Endothelial cell of umbilical vein (primary cell): ENCODE measurements around the gene DCHS2. TPM values are rescaled to one million over a fixed set of nuclear protein-coding genes. Genes with fewer than 3 reads are reported as not detected.

ENCODE experiments used
- BruUV-seq: library from RNA; stranded (reverse); fragments of 400-500 nt; replicated peaks from 2 replicates; lab custom pipeline; 2021; lab: Mats Ljungman, UMichigan
- CTCF ChIA-PET: fragments of 300-600, 350-600 bp; sonication (Branson Sonifier 250); formaldehyde crosslinking; loops from one replicate; lab custom pipeline; 2021; ENCODE audit warnings: antibody characterized with exemption, inconsistent platforms; lab: Charles Lee
- POLR2A ChIA-PET: fragments of 300-600, 350-600 bp; sonication (Branson Sonifier 250); formaldehyde crosslinking; loops from one replicate; lab custom pipeline; 2021; ENCODE audit warnings: antibody characterized with exemption, inconsistent platforms; lab: Charles Lee
- DNase-seq: peaks from one replicate; pipeline ENCODE4 v3.0.0-alpha.2; 2011; ENCODE audit warnings: low read depth, low spot score
- FAIRE-seq: peaks from 2 replicates; lab custom pipeline; 2011; peaks lifted over from hg19 to GRCh38; lab: Jason Lieb, UNC
- H2AFZ ChIP-seq: 2 replicates; pipeline ENCODE4 v1.6.0; 2012; ENCODE audit warnings: low read depth, low read length, control low read depth, inconsistent platforms
- H3K27ac ChIP-seq: 2 replicates; pipeline ENCODE4 v1.5.1; 2011; ENCODE audit warnings: low read depth, mild to moderate bottlenecking, control low read depth, low read length, moderate library complexity; ENCODE audit not compliant: insufficient read depth
- H3K27me3 ChIP-seq, 2 experiments: 2 replicates each; pipeline versions ENCODE4 v1.6.0 to v1.6.1; 2011; ENCODE audit warnings: low read length in 2 of 2, mixed read lengths in 1 of 2; ENCODE audit not compliant: control insufficient read depth in 2 of 2, insufficient read depth in 2 of 2
- H3K36me3 ChIP-seq, 2 experiments: 2 replicates in 1 of 2; 3 replicates in 1 of 2; pipeline ENCODE4 v1.5.1; 2011; ENCODE audit warnings: low read length in 2 of 2, mild to moderate bottlenecking in 1 of 2, moderate library complexity in 1 of 2; ENCODE audit not compliant: control insufficient read depth in 2 of 2, insufficient read depth in 2 of 2; ENCODE audit errors: extremely low read depth in 1 of 2
- H3K4me1 ChIP-seq: 3 replicates; pipeline ENCODE4 v1.5.1; 2011; ENCODE audit warnings: mild to moderate bottlenecking, low read length; ENCODE audit not compliant: control insufficient read depth, insufficient read depth; ENCODE audit errors: extremely low read depth
- H3K4me2 ChIP-seq: 2 replicates; pipeline ENCODE4 v1.6.1; 2011; ENCODE audit warnings: low read length, control low read depth, mixed read lengths; ENCODE audit not compliant: insufficient read depth
- H3K4me3 ChIP-seq, 3 experiments: fragments of 200-600 bp in 1 of 3; sonication (generic), shearing (Covaris generic) in 1 of 3; replicated peaks in 1 of 3; 2 replicates each; pipeline ENCODE4 v1.5.1; 2011 to 2016; ENCODE audit warnings: control low read depth in 3 of 3, low read length in 3 of 3, mild to moderate bottlenecking in 2 of 3, inconsistent platforms in 1 of 3, low read depth in 1 of 3, moderate library complexity in 1 of 3; ENCODE audit not compliant: insufficient read depth in 1 of 3
- H3K79me2 ChIP-seq: 2 replicates; pipeline ENCODE4 v1.6.0; 2012; ENCODE audit warnings: low read length, inconsistent platforms; ENCODE audit not compliant: control insufficient read depth, insufficient read depth
- H3K9ac ChIP-seq: replicated peaks from 2 replicates; pipeline ENCODE3; 2011; ENCODE audit warnings: low read length, control low read depth; ENCODE audit not compliant: insufficient read depth; ENCODE audit errors: extremely low read depth
- H3K9me1 ChIP-seq: replicated peaks from 3 replicates; pipeline ENCODE4 v1.6.0; 2011; ENCODE audit warnings: mild to moderate bottlenecking, low read length; ENCODE audit not compliant: control insufficient read depth, insufficient read depth; ENCODE audit errors: extremely low read depth
- H3K9me3 ChIP-seq: replicated peaks from 2 replicates; pipeline ENCODE4 v1.5.1; 2012; ENCODE audit warnings: low read length, inconsistent platforms; ENCODE audit not compliant: control insufficient read depth, insufficient read depth
- H4K20me1 ChIP-seq: replicated peaks from 2 replicates; pipeline ENCODE3; 2011; ENCODE audit warnings: mild to moderate bottlenecking, low read length; ENCODE audit not compliant: control insufficient read depth, insufficient read depth; ENCODE audit errors: extremely low read depth
- EZH2 ChIP-seq: IDR thresholded peaks from 2 replicates; pipeline ENCODE4 v1.6.1; 2012; ENCODE audit warnings: borderline replicate concordance, low read depth, mild to moderate bottlenecking, moderate library complexity, low read length, inconsistent platforms; ENCODE audit not compliant: severe bottlenecking
- FOS ChIP-seq: IDR thresholded peaks from 2 replicates; pipeline ENCODE4 v1.6.1; 2011; ENCODE audit warnings: mild to moderate bottlenecking, low read length, moderate library complexity, borderline replicate concordance; ENCODE audit not compliant: insufficient read depth
- GATA2 ChIP-seq: IDR thresholded peaks from 2 replicates; pipeline ENCODE4 v1.7.0; 2011; ENCODE audit warnings: low read depth, mild to moderate bottlenecking, moderate library complexity, mixed read lengths, low read length; ENCODE audit not compliant: insufficient read length, insufficient read depth
- JUN ChIP-seq: IDR thresholded peaks from 2 replicates; pipeline ENCODE4 v1.6.1; 2011; ENCODE audit warnings: borderline replicate concordance, low read depth; ENCODE audit not compliant: insufficient read length, insufficient read depth
- MYC ChIP-seq: IDR thresholded peaks from one replicate; pipeline ENCODE4 v1.6.1; 2011; ENCODE audit warnings: mild to moderate bottlenecking, low read depth, low read length
- POLR2A ChIP-seq: IDR thresholded peaks from 2 replicates; pipeline ENCODE4 v1.6.1; 2012; ENCODE audit warnings: low read depth, mild to moderate bottlenecking, control low read depth, low read length
- POLR2AphosphoS5 ChIP-seq: IDR thresholded peaks from 2 replicates; pipeline ENCODE4 v1.6.1; 2012; ENCODE audit warnings: low read depth, mild to moderate bottlenecking, control low read depth, low read length, moderate library complexity; ENCODE audit not compliant: insufficient read depth
- dilution Hi-C: fragments of 300-500 bp; cut with MboI; formaldehyde crosslinking; loops from one replicate; pipeline ENCODE4 v1.15.0; 2019; ENCODE audit warnings: low sequenced_read_pairs; ENCODE audit not compliant: extremely low pct_ligation_motif_present
- intact Hi-C: fragments of 100-400 bp; cut with micrococcal nuclease; formaldehyde crosslinking; loops from one replicate; pipeline ENCODE4 v1.10.0; 2022
- polyA plus RNA-seq, 4 experiments: library from polyadenylated mRNA; depleted of rRNA in 3 of 4; stranded (reverse) in 3 of 4; unstranded in 1 of 4; fragments of >200 nt; gene quantifications; 2 replicates each; pipeline versions ENCODE4 v1.2.1 to v1.2.3, GENCODE V29; 2011 to 2012; ENCODE audit warnings: missing spikeins in 1 of 4
- total RNA-seq: library from RNA; stranded (reverse); gene quantifications from 2 replicates; pipeline ENCODE4 v1.2.3, GENCODE V29; 2021
- TF ChIP-seq, protein P1 (sequence below): IDR thresholded peaks from 2 replicates; pipeline ENCODE4 v1.6.1; 2011; ENCODE audit not compliant: insufficient read depth, insufficient read length
- TF ChIP-seq, protein P2 (sequence below), 2 donors: IDR thresholded peaks; 1 replicate in 1 of 2; 2 replicates in 1 of 2; pipeline ENCODE4 v1.5.1; 2011; ENCODE audit warnings: low read length in 2 of 2, mild to moderate bottlenecking in 2 of 2, moderate library complexity in 2 of 2, control low read depth in 1 of 2, inconsistent platforms in 1 of 2, low read depth in 1 of 2; ENCODE audit not compliant: insufficient read depth in 1 of 2; ENCODE audit errors: extremely low read depth in 1 of 2

Gene DCHS2
- total and polyA plus RNA-seq, 2 donors (not counting 3 experiments of a cell fraction or from before 2014, with no cell fraction given): not detected

DNA sequence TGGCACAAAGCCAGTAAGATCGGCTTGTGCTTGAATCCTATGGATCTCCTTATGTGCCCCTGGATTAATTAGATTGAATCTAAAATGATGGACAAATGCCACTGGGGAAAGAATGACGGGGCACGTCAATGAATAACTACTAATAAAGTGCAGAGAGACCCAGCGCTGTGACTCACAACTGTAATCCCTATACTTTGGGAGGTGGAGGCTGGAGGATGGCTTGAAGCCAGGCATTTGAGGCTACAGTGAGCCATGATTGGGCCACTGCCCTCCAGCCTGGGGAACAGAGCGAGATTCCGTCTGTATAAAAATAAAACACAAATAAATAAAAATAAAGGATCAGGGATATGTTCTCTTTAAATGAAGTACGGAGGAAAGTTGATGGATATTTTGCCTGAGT is 179.4 kb downstream of the DCHS2 start:
- H3K36me3 ChIP-seq: no peaks in the 10 kb centered on the region
- no peak for FAIRE-seq
- no peak overlapping the region for H3K4me2 ChIP-seq
- BruUV-seq: no TSS peak
- no peak overlapping the region for H2AFZ ChIP-seq
- TF ChIP-seq POLR2AphosphoS5 (no peak), EZH2 (no peak), POLR2A (no peak), JUN (no peak), GATA2 (no peak), FOS (no peak), MYC (no peak)
- TF ChIP-seq, protein P1, sequence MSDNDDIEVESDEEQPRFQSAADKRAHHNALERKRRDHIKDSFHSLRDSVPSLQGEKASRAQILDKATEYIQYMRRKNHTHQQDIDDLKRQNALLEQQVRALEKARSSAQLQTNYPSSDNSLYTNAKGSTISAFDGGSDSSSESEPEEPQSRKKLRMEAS: no peak
- TF ChIP-seq, protein P2, sequence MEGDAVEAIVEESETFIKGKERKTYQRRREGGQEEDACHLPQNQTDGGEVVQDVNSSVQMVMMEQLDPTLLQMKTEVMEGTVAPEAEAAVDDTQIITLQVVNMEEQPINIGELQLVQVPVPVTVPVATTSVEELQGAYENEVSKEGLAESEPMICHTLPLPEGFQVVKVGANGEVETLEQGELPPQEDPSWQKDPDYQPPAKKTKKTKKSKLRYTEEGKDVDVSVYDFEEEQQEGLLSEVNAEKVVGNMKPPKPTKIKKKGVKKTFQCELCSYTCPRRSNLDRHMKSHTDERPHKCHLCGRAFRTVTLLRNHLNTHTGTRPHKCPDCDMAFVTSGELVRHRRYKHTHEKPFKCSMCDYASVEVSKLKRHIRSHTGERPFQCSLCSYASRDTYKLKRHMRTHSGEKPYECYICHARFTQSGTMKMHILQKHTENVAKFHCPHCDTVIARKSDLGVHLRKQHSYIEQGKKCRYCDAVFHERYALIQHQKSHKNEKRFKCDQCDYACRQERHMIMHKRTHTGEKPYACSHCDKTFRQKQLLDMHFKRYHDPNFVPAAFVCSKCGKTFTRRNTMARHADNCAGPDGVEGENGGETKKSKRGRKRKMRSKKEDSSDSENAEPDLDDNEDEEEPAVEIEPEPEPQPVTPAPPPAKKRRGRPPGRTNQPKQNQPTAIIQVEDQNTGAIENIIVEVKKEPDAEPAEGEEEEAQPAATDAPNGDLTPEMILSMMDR (IDR thresholded peaks at IDR 0.05; ENCODE audit: extremely low read depth in 1 of 2, insufficient read depth in 1 of 2, low read depth in 1 of 2, low read length in 2 of 2): no peak
- POLR2A ChIA-PET: no interaction called here
- no peaks in the 10 kb centered on the region for H3K79me2 ChIP-seq
- H3K27ac ChIP-seq: no peak overlapping the region
- no peaks in the 10 kb centered on the region for H4K20me1 ChIP-seq
- intact Hi-C loops (no loop called here), dilution Hi-C loops (no loop called here)
- H3K9me1 ChIP-seq: no peaks in the 10 kb centered on the region
- no peaks in the 10 kb centered on the region for H3K27me3 ChIP-seq
- no peak overlapping the region for H3K9ac ChIP-seq
- H3K4me1 ChIP-seq: no peaks in the 10 kb centered on the region
- CTCF ChIA-PET: no interaction called here
- no peak for DNase-seq
- H3K4me3 ChIP-seq: no peak overlapping the region
- H3K9me3 ChIP-seq: peaks cover 2% of the 10 kb centered on the region
